Mesendoderm (in vitro differentiated cells): Measurements from ENCODE around the gene TSPAN14.

Source experiments
- DNase-seq: peaks from one replicate; pipeline ENCODE4 v3.0.0; 2013
- H2AK5ac ChIP-seq: 2 replicates; pipeline ENCODE4 v1.6.1; 2013; ENCODE audit warnings: low read length, inconsistent platforms
- H2BK120ac ChIP-seq: 2 replicates; pipeline ENCODE4 v1.6.1; 2013; ENCODE audit warnings: low read depth, mild to moderate bottlenecking, low read length, moderate library complexity, mixed read lengths
- H2BK15ac ChIP-seq: replicated peaks from 2 replicates; pipeline ENCODE4 v1.6.1; 2013; ENCODE audit warnings: low read depth, mild to moderate bottlenecking, moderate library complexity
- H2BK5ac ChIP-seq: 2 replicates; pipeline ENCODE4 v1.6.1; 2013; ENCODE audit warnings: low read length, inconsistent platforms
- H3K18ac ChIP-seq: 2 replicates; pipeline ENCODE4 v1.6.1; 2013; ENCODE audit warnings: mild to moderate bottlenecking, low read length, mixed read lengths
- H3K23ac ChIP-seq: one replicate; pipeline ENCODE4 v1.6.1; 2013; ENCODE audit warnings: low read length
- H3K27ac ChIP-seq: 2 replicates; pipeline ENCODE4 v1.5.1; 2013; ENCODE audit warnings: low read depth, mild to moderate bottlenecking, inconsistent platforms, low read length, moderate library complexity
- H3K27me3 ChIP-seq: 2 replicates; pipeline ENCODE4 v1.6.1; 2013; ENCODE audit warnings: low read length, control low read depth, mild to moderate bottlenecking, inconsistent platforms; ENCODE audit not compliant: insufficient read depth, poor library complexity
- H3K36me3 ChIP-seq: 2 replicates; pipeline ENCODE4 v1.6.1; 2013; ENCODE audit warnings: low read length, inconsistent platforms; ENCODE audit not compliant: control insufficient read depth, insufficient read depth
- H3K4ac ChIP-seq: one replicate; pipeline ENCODE4 v1.6.1; 2013; ENCODE audit warnings: low read depth, mild to moderate bottlenecking, low read length, moderate library complexity
- H3K4me1 ChIP-seq: 2 replicates; pipeline ENCODE4 v1.6.1; 2013; ENCODE audit warnings: low read depth, low read length, inconsistent platforms; ENCODE audit not compliant: control insufficient read depth
- H3K4me2 ChIP-seq: 2 replicates; pipeline ENCODE4 v1.6.1; 2013; ENCODE audit warnings: low read length
- H3K4me3 ChIP-seq: 2 replicates; pipeline ENCODE4 v1.5.1; 2013; ENCODE audit warnings: mild to moderate bottlenecking, low read length
- H3K56ac ChIP-seq: one replicate; pipeline ENCODE4 v1.6.1; 2013; ENCODE audit warnings: low read length
- H3K79me1 ChIP-seq: 2 replicates; pipeline ENCODE4 v1.6.1; 2013; ENCODE audit warnings: low read length, inconsistent platforms
- H3K79me2 ChIP-seq: 2 replicates; pipeline ENCODE4 v1.6.1; 2013; ENCODE audit warnings: mild to moderate bottlenecking, low read length; ENCODE audit not compliant: control insufficient read depth, insufficient read depth
- H3K9ac ChIP-seq: 2 replicates; pipeline ENCODE4 v1.6.1; 2013; ENCODE audit warnings: low read length, inconsistent platforms
- H4K5ac ChIP-seq: one replicate; pipeline ENCODE4 v1.6.1; 2013; ENCODE audit warnings: low read length
- H4K8ac ChIP-seq: one replicate; pipeline ENCODE4 v1.6.1; 2013; ENCODE audit warnings: low read depth, mild to moderate bottlenecking, control low read depth, low read length, moderate library complexity
- WGBS: extraction: QIAGEN DNeasy Blood & Tissue Kit; methylation state at CpG from one replicate; pipeline ENCODE4 v1.1.7; 2013; ENCODE audit warnings: low lambda C conversion rate, missing lambda C conversion rate; ENCODE audit not compliant: insufficient coverage; ENCODE audit errors: extremely low coverage; 5-methylcytosine and 5-hydroxymethylcytosine counted together

Gene TSPAN14

GRCh38 chr10:80526742-80527141 lies 72.6 kb downstream of the TSPAN14 start:
- WGBS, result no CpG with 5 or more reads among the region's 6 CpGs

DNA sequence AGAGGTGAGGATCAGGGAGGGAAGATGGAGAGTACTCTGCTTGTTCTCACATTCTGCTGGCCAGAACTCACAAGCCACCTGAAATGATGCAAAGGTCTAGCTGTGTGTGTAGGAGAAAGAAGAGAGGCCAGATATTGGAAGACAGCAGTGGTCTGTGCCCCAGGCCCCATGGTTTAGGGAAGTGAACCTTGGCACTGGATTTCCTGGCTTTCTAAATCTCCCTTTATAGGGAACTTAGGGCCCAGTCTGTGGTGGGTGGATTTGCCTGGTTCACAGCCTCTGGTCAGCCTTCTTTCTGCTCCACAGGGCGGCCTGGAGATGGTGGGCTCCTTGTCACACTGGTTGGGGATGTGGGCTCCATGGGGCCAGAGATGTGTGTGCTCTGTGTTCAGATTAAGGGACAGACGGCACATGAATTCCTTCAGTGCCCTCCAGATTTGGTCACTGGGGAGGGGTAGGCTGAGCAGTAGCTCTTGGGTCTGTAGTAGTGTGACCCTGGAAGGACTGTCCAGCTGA lies 74.1 kb downstream of the TSPAN14 start:
- Histone ChIP-seq H4K8ac (no peak overlapping the region), H2BK15ac (no peak overlapping the region), H3K18ac (no peak overlapping the region), H3K4me2 (no peak overlapping the region), H4K5ac (no peak overlapping the region), H3K56ac (no peak overlapping the region), H2BK120ac (no peak overlapping the region), H3K4me1 (no peaks in the 10 kb centered on the region), H3K36me3 (no peaks in the 10 kb centered on the region), H3K79me2 (no peaks in the 10 kb centered on the region), H3K27ac (no peak overlapping the region), H3K4ac (no peak overlapping the region), H3K27me3 (no peaks in the 10 kb centered on the region), H3K79me1 (no peaks in the 10 kb centered on the region), H2BK5ac (no peak overlapping the region), H3K4me3 (no peak overlapping the region), H2AK5ac (no peak overlapping the region), H3K9ac (no peak overlapping the region), H3K23ac (no peak overlapping the region)
- no peak for DNase-seq
- WGBS, result no CpG with 5 or more reads among the region's 2 CpGs

More at GRCh38 chr10:80526742-80527141, 72.6 kb downstream of the TSPAN14 start:
- Histone ChIP-seq H3K9ac (no peak overlapping the region), H2BK15ac (no peak overlapping the region), H2AK5ac (no peak overlapping the region), H3K27ac (no peak overlapping the region), H4K8ac (no peak overlapping the region), H3K36me3 (no peaks in the 10 kb centered on the region), H2BK5ac (no peak overlapping the region), H3K79me1 (no peaks in the 10 kb centered on the region), H3K23ac (no peak overlapping the region), H4K5ac (no peak overlapping the region), H3K4me2 (no peak overlapping the region), H3K4me1 (no peaks in the 10 kb centered on the region), H2BK120ac (no peak overlapping the region), H3K56ac (no peak overlapping the region), H3K27me3 (no peaks in the 10 kb centered on the region), H3K18ac (no peak overlapping the region), H3K79me2 (no peaks in the 10 kb centered on the region), H3K4me3 (no peak overlapping the region), H3K4ac (no peak overlapping the region)
- DNase-seq, result no peak

DNA sequence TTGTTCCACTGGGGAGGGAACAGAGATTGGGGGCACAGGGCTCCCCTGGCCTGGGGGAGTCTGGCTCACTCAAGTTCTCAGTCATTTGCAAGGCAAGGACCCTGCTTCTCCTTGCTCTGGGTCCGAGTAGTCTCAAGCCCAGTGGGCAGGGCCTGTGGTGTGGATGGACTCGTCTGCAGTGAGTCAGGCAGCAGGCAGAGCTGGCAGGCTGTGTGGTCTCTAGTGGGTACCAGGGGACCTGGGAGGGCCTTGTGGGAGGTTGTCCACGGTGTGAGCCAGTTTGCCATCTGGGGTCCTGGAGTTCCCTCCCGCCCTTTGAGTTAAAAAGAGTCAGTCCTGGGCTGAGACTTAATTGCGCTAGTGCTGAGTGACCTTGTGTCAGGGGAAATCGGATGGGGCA lies 74.8 kb downstream of the TSPAN14 start:
- H2BK120ac ChIP-seq, result no peak overlapping the region
- no peak overlapping the region for H2BK5ac ChIP-seq
- no peak overlapping the region for H3K56ac ChIP-seq
- H3K27me3 ChIP-seq, result no peaks in the 10 kb centered on the region
- H3K9ac ChIP-seq, result no peak overlapping the region
- H3K4me2 ChIP-seq, result no peak overlapping the region
- H4K5ac ChIP-seq, result no peak overlapping the region
- H2AK5ac ChIP-seq, result no peak overlapping the region
- no peak overlapping the region for H3K4ac ChIP-seq
- no peak overlapping the region for H3K18ac ChIP-seq
- no peaks in the 10 kb centered on the region for H3K36me3 ChIP-seq
- no peaks in the 10 kb centered on the region for H3K79me2 ChIP-seq
- H3K4me1 ChIP-seq, result no peaks in the 10 kb centered on the region
- H3K27ac ChIP-seq, result no peak overlapping the region
- WGBS, result no CpG with 5 or more reads among the region's 6 CpGs
- H4K8ac ChIP-seq, result no peak overlapping the region
- H2BK15ac ChIP-seq, result no peak overlapping the region
- H3K23ac ChIP-seq, result no peak overlapping the region
- no peak overlapping the region for H3K4me3 ChIP-seq
- DNase-seq, result no peak
- H3K79me1 ChIP-seq, result no peaks in the 10 kb centered on the region

- Histone ChIP-seq H3K79me1 (no peaks in the 10 kb centered on the region), H3K79me2 (no peaks in the 10 kb centered on the region), H2AK5ac (no peak overlapping the region), H3K23ac (no peak overlapping the region), H3K27me3 (no peaks in the 10 kb centered on the region), H3K56ac (no peak overlapping the region), H3K4me1 (no peaks in the 10 kb centered on the region), H3K18ac (no peak overlapping the region), H3K4me3 (no peak overlapping the region), H2BK15ac (no peak overlapping the region), H3K9ac (no peak overlapping the region), H4K8ac (no peak overlapping the region), H2BK5ac (no peak overlapping the region), H3K27ac (no peak overlapping the region), H3K4me2 (no peak overlapping the region), H3K36me3 (no peaks in the 10 kb centered on the region), H2BK120ac (no peak overlapping the region), H4K5ac (no peak overlapping the region), H3K4ac (no peak overlapping the region)
- no CpG with 5 or more reads among the region's 12 CpGs for WGBS
- no peak for DNase-seq
Measured at GRCh38 chr10:80529604-80530003, 75.5 kb downstream of the TSPAN14 start.

DNA sequence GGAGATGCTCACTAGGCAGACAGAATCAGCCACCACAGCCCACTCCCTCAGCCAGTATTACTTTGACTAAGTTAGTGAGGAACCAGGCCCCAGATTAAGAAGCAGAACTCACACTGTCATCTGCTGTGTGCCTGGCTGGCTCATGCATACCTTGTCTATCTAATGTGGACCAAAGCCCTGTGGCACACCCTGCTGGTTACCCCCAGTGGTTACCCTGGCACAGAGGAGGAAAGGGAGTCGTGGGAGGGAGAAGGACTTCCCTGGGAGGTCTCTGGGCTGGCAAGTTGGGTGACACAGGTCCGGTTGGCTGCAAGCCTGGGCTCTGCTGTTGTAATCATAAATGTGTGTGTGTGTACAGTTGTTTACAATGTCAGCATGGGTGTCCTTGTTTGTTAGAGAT lies 76.1 kb downstream of the TSPAN14 start:
- no CpG with 5 or more reads among the region's 2 CpGs for WGBS

DNA sequence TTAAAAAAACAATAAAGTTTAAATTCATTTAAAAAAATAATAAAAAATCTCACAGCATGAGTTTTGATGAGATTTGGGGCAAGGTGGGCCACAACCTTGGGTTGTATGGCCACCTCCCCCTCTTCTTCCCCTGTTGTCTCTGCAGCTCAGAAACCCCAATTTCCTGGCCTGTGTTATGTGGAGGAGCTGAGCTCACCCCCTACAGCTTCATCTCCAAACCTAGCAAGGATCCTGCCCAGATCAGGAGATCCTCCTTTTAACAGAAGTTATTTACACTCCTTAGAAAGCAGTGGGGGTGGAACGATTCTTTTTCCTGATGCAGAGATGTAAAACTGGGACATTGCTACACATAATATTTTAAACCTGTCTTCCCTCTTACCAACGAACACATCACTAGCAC lies 76.7 kb downstream of the TSPAN14 start:
- Histone ChIP-seq H3K9ac (no peak overlapping the region), H3K56ac (no peak overlapping the region), H3K18ac (no peak overlapping the region), H2BK5ac (no peak overlapping the region), H4K5ac (no peak overlapping the region), H4K8ac (no peak overlapping the region), H3K36me3 (no peaks in the 10 kb centered on the region), H3K27ac (no peak overlapping the region), H3K23ac (no peak overlapping the region), H3K4ac (no peak overlapping the region), H2BK15ac (no peak overlapping the region), H3K4me3 (no peak overlapping the region), H2BK120ac (no peak overlapping the region), H3K79me2 (no peaks in the 10 kb centered on the region), H2AK5ac (no peak overlapping the region), H3K79me1 (no peaks in the 10 kb centered on the region), H3K4me2 (no peak overlapping the region), H3K4me1 (no peaks in the 10 kb centered on the region), H3K27me3 (no peaks in the 10 kb centered on the region)
- DNase-seq, result no peak
- no CpG with 5 or more reads among the region's 2 CpGs for WGBS

More for the DNA sequence above, 76.1 kb downstream of the TSPAN14 start:
- Histone ChIP-seq H3K23ac (no peak overlapping the region), H3K4ac (no peak overlapping the region), H2AK5ac (no peak overlapping the region), H3K18ac (no peak overlapping the region), H3K79me1 (no peaks in the 10 kb centered on the region), H3K4me3 (no peak overlapping the region), H3K27ac (no peak overlapping the region), H3K9ac (no peak overlapping the region), H3K4me2 (no peak overlapping the region), H3K27me3 (no peaks in the 10 kb centered on the region), H2BK15ac (no peak overlapping the region), H4K5ac (no peak overlapping the region), H2BK120ac (no peak overlapping the region), H4K8ac (no peak overlapping the region), H3K36me3 (no peaks in the 10 kb centered on the region), H3K56ac (peak overlapping the region; percentile 15), H2BK5ac (no peak overlapping the region), H3K4me1 (no peaks in the 10 kb centered on the region), H3K79me2 (no peaks in the 10 kb centered on the region)
- DNase-seq, result peak; percentile 44
